Measurements from ENCODE around the gene DISP2.

GRCh38 chr15:40334941-40335795, 22.9 kb upstream of the DISP2 start:
- TF ChIP-seq CTCF (IDR thresholded peaks at IDR 0.05) (no peak), SIN3A (IDR thresholded peaks at IDR 0.05; ENCODE audit: borderline replicate concordance, insufficient read depth, low read depth, low read length) (no peak), REST (IDR thresholded peaks at IDR 0.05; ENCODE audit: insufficient read depth in 1 of 2, low read depth in 2 of 2, low read length in 1 of 2) (no peak)

All from Panc1 (cell line).